IPS-18a (cell line): ENCODE results near the gene TSEN54.

Experiments
- H3K27ac ChIP-seq: one replicate; pipeline ENCODE4 v1.5.1; 2013; ENCODE audit warnings: low read length
- H3K27me3 ChIP-seq: one replicate; pipeline ENCODE4 v1.6.1; 2013; ENCODE audit warnings: mild to moderate bottlenecking, low read length; ENCODE audit not compliant: control insufficient read depth, insufficient read depth
- H3K36me3 ChIP-seq: one replicate; pipeline ENCODE4 v1.6.1; 2013; ENCODE audit warnings: low read depth, low read length; ENCODE audit not compliant: control insufficient read depth
- H3K4me1 ChIP-seq: one replicate; pipeline ENCODE4 v1.6.1; 2013; ENCODE audit warnings: low read depth, low read length; ENCODE audit not compliant: control insufficient read depth
- H3K4me3 ChIP-seq: one replicate; pipeline ENCODE4 v1.5.1; 2013; ENCODE audit warnings: low read length
- H3K9ac ChIP-seq: one replicate; pipeline ENCODE4 v1.6.1; 2013; ENCODE audit warnings: mild to moderate bottlenecking, low read length, moderate library complexity
- H3K9me3 ChIP-seq: one replicate; pipeline ENCODE4 v1.6.1; 2013; ENCODE audit warnings: low read depth, low read length; ENCODE audit not compliant: control insufficient read depth

The TSEN54 gene

DNA sequence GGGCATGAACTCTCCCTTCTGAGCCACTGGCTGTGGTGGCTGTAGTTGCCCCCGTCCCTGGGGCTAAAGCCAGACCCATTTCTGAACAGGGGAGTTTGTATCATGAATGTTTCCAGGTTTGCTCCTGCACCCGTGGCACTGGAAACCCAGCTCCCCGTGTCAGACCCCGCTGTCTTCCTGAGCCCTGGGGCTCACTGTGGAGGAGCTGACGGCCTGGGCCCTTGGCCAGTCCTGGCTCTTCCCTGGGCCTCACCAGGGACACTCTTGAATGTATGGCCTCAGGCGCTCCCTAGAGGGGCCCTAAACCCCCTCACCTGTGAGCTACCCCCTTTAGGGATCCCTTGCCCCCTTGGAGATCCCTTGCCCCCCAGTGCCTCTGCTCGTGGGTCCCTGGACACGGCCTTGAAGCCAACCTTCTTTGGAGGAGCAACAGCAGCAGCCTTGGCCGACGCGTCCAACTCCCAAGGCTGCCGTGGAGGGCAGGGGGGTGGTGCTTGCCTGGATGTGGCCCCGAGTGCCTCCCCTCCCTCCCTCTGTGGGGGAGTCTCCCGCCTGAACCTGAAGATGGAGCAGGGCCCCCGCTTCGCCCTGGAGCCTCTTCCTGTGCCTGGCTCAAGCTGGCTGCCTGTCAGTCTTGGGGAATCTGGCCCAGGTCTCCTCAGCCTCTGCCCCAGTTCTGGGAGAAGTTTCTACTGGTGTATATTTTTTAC is 16.9 kb upstream of the TSEN54 start:
- H3K36me3 ChIP-seq, result peaks cover 8% of the 10 kb centered on the region
- no peaks in the 10 kb centered on the region for H3K4me1 ChIP-seq
- H3K9ac ChIP-seq, result no peak overlapping the region
- H3K9me3 ChIP-seq, result no peaks in the 10 kb centered on the region
- H3K27ac ChIP-seq, result no peak overlapping the region
- H3K4me3 ChIP-seq, result no peak overlapping the region
- no peaks in the 10 kb centered on the region for H3K27me3 ChIP-seq

DNA sequence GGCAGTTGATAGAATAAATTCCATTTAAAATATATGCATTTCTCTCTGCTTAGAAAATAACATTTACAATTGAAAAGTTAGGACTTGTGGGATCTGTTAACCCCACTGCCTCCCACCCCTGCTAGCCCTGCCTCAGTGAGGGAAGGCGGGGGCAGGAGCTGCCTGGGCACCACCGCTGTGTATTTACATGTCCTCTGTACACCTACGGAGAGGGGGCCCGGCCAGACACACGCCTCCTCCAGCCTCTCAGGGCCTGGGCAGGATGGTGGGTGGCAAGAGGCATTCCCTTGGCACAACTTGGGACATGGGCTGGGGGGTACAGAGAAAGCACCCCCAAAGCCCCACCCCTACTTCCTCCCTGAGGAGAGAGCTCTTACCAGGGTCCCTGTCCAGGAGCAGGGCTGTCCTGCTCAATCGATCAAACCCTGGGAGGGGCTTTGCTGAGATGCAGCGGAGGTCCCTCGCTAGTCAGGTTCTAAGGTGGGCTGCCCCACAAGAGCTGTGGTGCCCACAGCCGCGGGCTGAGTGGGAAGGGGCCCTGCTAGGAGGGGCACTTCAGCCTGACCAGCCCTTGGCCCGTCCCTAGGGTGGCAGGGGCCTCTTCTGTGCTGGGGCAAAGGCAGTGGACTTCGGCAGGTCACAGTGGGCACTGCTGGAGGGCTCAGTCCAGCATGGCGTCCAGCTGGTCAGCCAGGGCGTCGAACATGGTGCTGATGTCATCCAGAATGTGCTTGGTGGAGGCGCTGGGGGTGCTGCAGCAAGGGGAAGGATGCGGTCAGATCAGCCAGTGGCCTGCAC is 15.7 kb upstream of the TSEN54 start:
- H3K4me1 ChIP-seq, result no peaks in the 10 kb centered on the region
- H3K9me3 ChIP-seq, result no peaks in the 10 kb centered on the region
- H3K9ac ChIP-seq, result no peak overlapping the region
- no peak overlapping the region for H3K4me3 ChIP-seq
- H3K27me3 ChIP-seq, result no peaks in the 10 kb centered on the region
- H3K36me3 ChIP-seq, result peaks cover 9% of the 10 kb centered on the region
- no peak overlapping the region for H3K27ac ChIP-seq

GRCh38 chr17:75501378-75502071 is 14.8 kb upstream of the TSEN54 start:
- H3K27ac ChIP-seq, result no peak overlapping the region
- no peak overlapping the region for H3K9ac ChIP-seq
- H3K4me3 ChIP-seq, result no peak overlapping the region
- no peaks in the 10 kb centered on the region for H3K4me1 ChIP-seq
- no peaks in the 10 kb centered on the region for H3K9me3 ChIP-seq
- no peaks in the 10 kb centered on the region for H3K27me3 ChIP-seq
- H3K36me3 ChIP-seq, result peaks cover 13% of the 10 kb centered on the region

GRCh38 chr17:75502072-75502720 is 14.1 kb upstream of the TSEN54 start:
- Histone ChIP-seq H3K9ac (no peak overlapping the region), H3K27ac (no peak overlapping the region), H3K4me1 (no peaks in the 10 kb centered on the region), H3K27me3 (no peaks in the 10 kb centered on the region), H3K4me3 (no peak overlapping the region), H3K9me3 (no peaks in the 10 kb centered on the region), H3K36me3 (peaks cover 13% of the 10 kb centered on the region)

GRCh38 chr17:75502721-75503329 is 13.5 kb upstream of the TSEN54 start:
- Histone ChIP-seq H3K4me3 (no peak overlapping the region), H3K36me3 (peaks cover 13% of the 10 kb centered on the region), H3K27ac (no peak overlapping the region), H3K9ac (no peak overlapping the region), H3K4me1 (no peaks in the 10 kb centered on the region), H3K9me3 (no peaks in the 10 kb centered on the region), H3K27me3 (no peaks in the 10 kb centered on the region)

GRCh38 chr17:75503337-75503950 is 12.9 kb upstream of the TSEN54 start:
- Histone ChIP-seq H3K36me3 (peaks cover 13% of the 10 kb centered on the region), H3K27ac (no peak overlapping the region), H3K9ac (no peak overlapping the region), H3K9me3 (no peaks in the 10 kb centered on the region), H3K4me1 (no peaks in the 10 kb centered on the region), H3K4me3 (no peak overlapping the region), H3K27me3 (no peaks in the 10 kb centered on the region)

DNA sequence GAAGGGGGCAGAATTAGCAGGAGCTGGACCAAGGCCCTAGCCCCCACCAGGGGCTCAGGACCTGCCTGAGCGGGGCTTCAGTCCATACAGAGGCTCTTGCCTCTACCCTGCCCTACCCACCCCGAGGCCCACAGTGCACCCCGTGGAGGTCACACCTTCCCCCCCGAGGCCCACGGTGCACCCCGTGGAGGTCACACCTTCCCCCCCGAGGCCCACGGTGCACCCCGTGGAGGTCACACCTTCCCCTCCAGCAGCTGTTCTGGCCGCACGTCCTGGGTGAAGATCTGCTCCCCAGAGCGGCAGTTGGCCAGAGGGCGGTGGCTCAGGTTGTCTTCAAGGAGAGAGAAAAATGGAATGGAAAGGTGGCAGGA is 12.4 kb upstream of the TSEN54 start:
- no peak overlapping the region for H3K9ac ChIP-seq
- H3K4me1 ChIP-seq, result no peaks in the 10 kb centered on the region
- no peaks in the 10 kb centered on the region for H3K27me3 ChIP-seq
- no peaks in the 10 kb centered on the region for H3K9me3 ChIP-seq
- no peak overlapping the region for H3K4me3 ChIP-seq
- H3K36me3 ChIP-seq, result peaks cover 17% of the 10 kb centered on the region
- H3K27ac ChIP-seq, result no peak overlapping the region

- H3K36me3 ChIP-seq, result peaks cover 17% of the 10 kb centered on the region
- no peaks in the 10 kb centered on the region for H3K9me3 ChIP-seq
- H3K9ac ChIP-seq, result no peak overlapping the region
- no peak overlapping the region for H3K4me3 ChIP-seq
- H3K27ac ChIP-seq, result no peak overlapping the region
- no peaks in the 10 kb centered on the region for H3K4me1 ChIP-seq
- H3K27me3 ChIP-seq, result no peaks in the 10 kb centered on the region
These were observed 11.8 kb upstream of the TSEN54 start for GRCh38 chr17:75504347-75505151.

- no peak overlapping the region for H3K27ac ChIP-seq
- H3K4me1 ChIP-seq, result no peaks in the 10 kb centered on the region
- H3K27me3 ChIP-seq, result no peaks in the 10 kb centered on the region
- H3K9me3 ChIP-seq, result no peaks in the 10 kb centered on the region
- no peak overlapping the region for H3K4me3 ChIP-seq
- H3K9ac ChIP-seq, result no peak overlapping the region
- peaks cover 17% of the 10 kb centered on the region for H3K36me3 ChIP-seq
These were observed 11.2 kb upstream of the TSEN54 start for GRCh38 chr17:75505152-75505409.

DNA sequence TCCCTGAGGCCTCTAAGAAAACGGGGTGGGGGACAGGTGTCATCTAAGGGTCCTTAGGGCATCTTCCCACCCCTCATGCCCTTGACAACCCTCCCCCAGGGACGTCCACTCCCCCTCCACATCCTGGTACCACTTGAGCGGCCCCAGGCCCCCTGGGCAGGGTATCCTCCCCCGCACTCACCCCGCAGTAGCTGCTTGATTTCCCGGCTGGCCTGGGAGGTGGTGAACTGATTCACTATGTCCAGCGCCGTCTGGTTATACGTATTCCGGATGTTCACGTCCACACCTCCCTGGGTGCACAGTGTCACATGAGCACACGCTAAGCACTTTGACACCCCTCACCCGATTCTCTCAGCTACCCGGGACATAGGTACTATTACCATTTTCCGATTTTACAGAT is 10.7 kb upstream of the TSEN54 start:
- Histone ChIP-seq H3K27me3 (no peaks in the 10 kb centered on the region), H3K9me3 (no peaks in the 10 kb centered on the region), H3K36me3 (peaks cover 14% of the 10 kb centered on the region), H3K27ac (no peak overlapping the region), H3K4me3 (no peak overlapping the region), H3K9ac (no peak overlapping the region), H3K4me1 (no peaks in the 10 kb centered on the region)
